Measurements from ENCODE around the gene EXOSC5. TPM values are rescaled to one million over a fixed set of nuclear protein-coding genes. Genes with fewer than 3 reads are reported as not detected.

The EXOSC5 gene
- total and polyA plus RNA-seq, 2 donors from 2014 or later: 15.5 to 16.8 TPM

- FAIRE-seq: no peak
- H3K9me3 ChIP-seq (ENCODE audit: control insufficient read depth in 2 of 3, insufficient read depth in 1 of 3, low read length in 3 of 3): no peaks in the 10 kb centered on the region
- H3K4me3 ChIP-seq (ENCODE audit: low read length in 3 of 3): no peak overlapping the region
- no peak for TF ChIP-seq CTCF (IDR thresholded peaks at IDR 0.05; ENCODE audit: borderline replicate concordance, extremely low read depth, insufficient read depth)
- no peak overlapping the region for H3K9ac ChIP-seq (ENCODE audit: low read length in 3 of 3)
- H3K4me1 ChIP-seq (ENCODE audit: control insufficient read depth in 2 of 3, insufficient read depth in 2 of 3, low read depth in 1 of 3, low read length in 3 of 3): peaks cover 0 to 12% (median 0%) of the 10 kb centered on the region in 3 donors
- H3K27me3 ChIP-seq (ENCODE audit: control insufficient read depth, insufficient read depth, low read length): no peaks in the 10 kb centered on the region
- peak in 1 of 5 donors; percentile 62 for DNase-seq
- peaks cover 4 to 36% (median 22%) of the 10 kb centered on the region in 3 donors for H3K36me3 ChIP-seq (ENCODE audit: control insufficient read depth in 2 of 3, insufficient read depth in 3 of 3, low read length in 3 of 3)
- no peak overlapping the region for H3K27ac ChIP-seq (ENCODE audit: low read depth in 2 of 2, low read length in 2 of 2)
- intact Hi-C loops (cut with DNase I): no loop called here
Observed at GRCh38 chr19:41422955-41423354, 25.8 kb upstream of the EXOSC5 start.

- H3K9ac ChIP-seq (ENCODE audit: low read length in 3 of 3): no peak overlapping the region
- peaks cover 4 to 38% (median 22%) of the 10 kb centered on the region in 3 donors for H3K36me3 ChIP-seq (ENCODE audit: control insufficient read depth in 2 of 3, insufficient read depth in 3 of 3, low read length in 3 of 3)
- peak in 1 of 5 donors; percentile 69 for DNase-seq
- no peak overlapping the region for H3K27ac ChIP-seq (ENCODE audit: low read depth in 2 of 2, low read length in 2 of 2)
- no peaks in the 10 kb centered on the region for H3K9me3 ChIP-seq (ENCODE audit: control insufficient read depth in 2 of 3, insufficient read depth in 1 of 3, low read length in 3 of 3)
- H3K4me1 ChIP-seq (ENCODE audit: control insufficient read depth in 2 of 3, insufficient read depth in 2 of 3, low read depth in 1 of 3, low read length in 3 of 3): peaks cover 0 to 8% (median 0%) of the 10 kb centered on the region in 3 donors
- no peak overlapping the region for H3K4me3 ChIP-seq (ENCODE audit: low read length in 3 of 3)
- intact Hi-C loops (cut with DNase I): no loop called here
- no peaks in the 10 kb centered on the region for H3K27me3 ChIP-seq (ENCODE audit: control insufficient read depth, insufficient read depth, low read length)
- FAIRE-seq: no peak
- no peak for TF ChIP-seq CTCF (IDR thresholded peaks at IDR 0.05; ENCODE audit: borderline replicate concordance, extremely low read depth, insufficient read depth)
Observed at GRCh38 chr19:41422456-41422855, 25.3 kb upstream of the EXOSC5 start.

GRCh38 chr19:41421973-41422372, 24.8 kb upstream of the EXOSC5 start:
- peaks cover 4 to 43% (median 24%) of the 10 kb centered on the region in 3 donors for H3K36me3 ChIP-seq (ENCODE audit: control insufficient read depth in 2 of 3, insufficient read depth in 3 of 3, low read length in 3 of 3)
- intact Hi-C loops (cut with DNase I): no loop called here
- TF ChIP-seq CTCF (IDR thresholded peaks at IDR 0.05; ENCODE audit: borderline replicate concordance, extremely low read depth, insufficient read depth): no peak
- no peaks in the 10 kb centered on the region for H3K9me3 ChIP-seq (ENCODE audit: control insufficient read depth in 2 of 3, insufficient read depth in 1 of 3, low read length in 3 of 3)
- H3K4me3 ChIP-seq (ENCODE audit: low read length in 3 of 3): no peak overlapping the region
- no peak overlapping the region for H3K27ac ChIP-seq (ENCODE audit: low read depth in 2 of 2, low read length in 2 of 2)
- peaks cover 0 to 7% (median 0%) of the 10 kb centered on the region in 3 donors for H3K4me1 ChIP-seq (ENCODE audit: control insufficient read depth in 2 of 3, insufficient read depth in 2 of 3, low read depth in 1 of 3, low read length in 3 of 3)
- no peak overlapping the region for H3K9ac ChIP-seq (ENCODE audit: low read length in 3 of 3)
- DNase-seq (peak in 1 of 5 donors; percentile 64), FAIRE-seq (no peak)
- no peaks in the 10 kb centered on the region for H3K27me3 ChIP-seq (ENCODE audit: control insufficient read depth, insufficient read depth, low read length)

- Histone ChIP-seq H3K27me3 (ENCODE audit: control insufficient read depth, insufficient read depth, low read length) (no peaks in the 10 kb centered on the region), H3K36me3 (ENCODE audit: control insufficient read depth in 2 of 3, insufficient read depth in 3 of 3, low read length in 3 of 3) (peaks cover 4 to 47% (median 24%) of the 10 kb centered on the region in 3 donors), H3K9ac (ENCODE audit: low read length in 3 of 3) (no peak overlapping the region), H3K4me1 (ENCODE audit: control insufficient read depth in 2 of 3, insufficient read depth in 2 of 3, low read depth in 1 of 3, low read length in 3 of 3) (peaks cover 0 to 4% (median 0%) of the 10 kb centered on the region in 3 donors), H3K27ac (ENCODE audit: low read depth in 2 of 2, low read length in 2 of 2) (no peak overlapping the region), H3K4me3 (ENCODE audit: low read length in 3 of 3) (no peak overlapping the region), H3K9me3 (ENCODE audit: control insufficient read depth in 2 of 3, insufficient read depth in 1 of 3, low read length in 3 of 3) (no peaks in the 10 kb centered on the region)
- FAIRE-seq: no peak
- no peak for TF ChIP-seq CTCF (IDR thresholded peaks at IDR 0.05; ENCODE audit: borderline replicate concordance, extremely low read depth, insufficient read depth)
- DNase-seq: peak in 1 of 5 donors; percentile 57
- intact Hi-C loops (cut with DNase I): no loop called here
Observed at GRCh38 chr19:41421314-41421713, 24.2 kb upstream of the EXOSC5 start.

Data from kidney (tissue), 14 donors.